Left kidney (tissue), 2 donors: ENCODE data around the gene XYLT1. TPM values are rescaled to one million over a fixed set of nuclear protein-coding genes. Genes with fewer than 3 reads are reported as not detected.

Source experiments
- DNase-seq: peaks from one replicate; pipeline ENCODE4 v3.0.0-alpha.2; 2013
- polyA plus RNA-seq: library from polyadenylated mRNA; unstranded; fragments of 120-200 nt; gene quantifications from one replicate; pipeline ENCODE4 v1.2.1, GENCODE V29; 2013; ENCODE audit not compliant: insufficient read length

XYLT1 gene
- polyA plus RNA-seq, 1 donor: 7.9 TPM

GRCh38 chr16:17459903-17460521, 10.7 kb downstream of the XYLT1 start:
- DNase-seq: no peak

DNA sequence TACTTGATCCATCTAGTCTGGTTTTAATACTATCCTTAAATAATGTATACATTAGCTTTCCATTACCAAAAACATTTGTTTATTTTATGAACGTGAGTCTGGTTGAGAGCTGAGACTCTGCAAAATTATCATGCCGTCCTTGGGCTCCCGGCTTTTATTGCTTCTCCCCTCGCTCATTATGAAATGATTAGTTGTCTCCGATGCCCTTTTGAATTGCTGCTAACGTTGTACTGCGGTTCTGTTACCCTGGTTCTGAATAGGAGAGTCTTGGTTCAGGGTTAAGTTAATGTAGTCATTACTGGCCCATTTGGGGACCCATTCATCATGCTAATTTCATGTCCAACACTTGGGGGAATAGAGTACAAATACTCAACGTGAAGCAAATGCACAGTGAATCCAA, 12.8 kb downstream of the XYLT1 start:
- no peak for DNase-seq

DNA sequence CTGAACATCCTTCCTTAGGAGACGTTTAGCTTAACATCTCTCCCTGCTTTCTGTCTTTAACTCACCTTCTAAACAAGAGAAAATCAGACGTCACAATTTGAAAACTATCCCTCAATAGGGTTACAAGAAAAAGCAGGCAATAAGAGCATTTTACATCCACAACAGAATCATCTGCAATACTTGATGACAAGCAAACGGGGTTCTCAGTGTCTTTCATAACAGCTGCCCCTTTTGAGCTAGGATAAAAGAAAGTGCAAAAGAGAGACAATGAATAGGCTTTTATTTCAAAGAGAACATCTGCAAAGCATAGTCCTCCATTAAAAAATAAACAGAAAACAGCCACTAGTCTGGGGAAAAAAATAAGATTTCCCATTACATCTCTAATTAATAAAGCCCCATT, 13.2 kb downstream of the XYLT1 start:
- DNase-seq: no peak

GRCh38 chr16:17454162-17454730, 16.5 kb downstream of the XYLT1 start:
- DNase-seq: no peak

DNA sequence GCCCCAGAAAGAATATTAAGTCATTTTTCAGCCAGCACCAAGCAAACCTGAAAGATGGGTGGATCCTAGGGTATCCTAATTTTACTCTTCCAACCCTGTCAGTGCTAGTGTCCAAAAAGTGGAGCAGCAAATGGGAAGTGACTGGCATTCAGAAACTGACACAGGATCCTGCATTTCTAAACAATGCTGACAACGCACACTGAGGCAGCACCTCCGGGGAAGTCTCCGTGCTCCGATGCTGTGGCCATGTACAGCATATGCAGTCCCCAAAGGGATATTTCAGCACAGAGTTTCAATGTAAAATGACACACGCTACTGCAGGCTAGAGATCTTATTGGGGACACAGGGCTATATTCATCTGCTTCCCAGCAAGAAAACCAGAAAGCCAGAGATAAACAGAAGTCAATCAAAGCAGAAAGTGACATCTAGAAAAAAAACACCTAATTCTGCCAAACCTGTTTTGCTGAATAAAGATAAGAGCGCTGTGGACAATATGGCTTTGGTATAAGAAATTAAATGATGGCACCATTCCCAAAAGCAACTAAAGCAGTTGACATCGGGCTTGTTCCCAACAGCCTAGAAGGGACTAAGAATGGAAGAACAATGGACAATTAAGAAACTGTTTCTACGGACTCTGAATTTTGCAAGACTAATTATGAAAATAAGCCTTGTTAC, 17.3 kb downstream of the XYLT1 start:
- DNase-seq: no peak

DNA sequence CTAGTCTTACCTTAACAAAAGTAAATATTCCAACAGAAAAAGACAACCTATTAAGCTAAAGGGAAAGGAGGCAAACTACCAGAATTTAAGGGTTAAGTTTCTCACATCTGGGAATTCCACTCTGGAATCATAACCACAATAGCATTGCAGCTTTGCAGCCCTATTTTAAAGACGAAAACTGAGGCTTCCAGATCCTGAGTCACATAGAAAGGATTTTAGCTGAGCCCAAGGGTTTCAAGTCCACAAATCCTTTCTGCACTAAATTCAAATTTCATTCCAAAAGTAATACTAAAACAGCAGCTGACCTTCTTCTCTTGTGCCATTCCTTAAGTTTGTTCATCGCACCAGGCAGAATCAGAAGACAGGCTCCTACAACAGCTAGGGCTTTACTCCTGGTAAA, 17.8 kb downstream of the XYLT1 start:
- no peak for DNase-seq

- no peak for DNase-seq
These were observed 18.9 kb downstream of the XYLT1 start for GRCh38 chr16:17451843-17452242.

DNA sequence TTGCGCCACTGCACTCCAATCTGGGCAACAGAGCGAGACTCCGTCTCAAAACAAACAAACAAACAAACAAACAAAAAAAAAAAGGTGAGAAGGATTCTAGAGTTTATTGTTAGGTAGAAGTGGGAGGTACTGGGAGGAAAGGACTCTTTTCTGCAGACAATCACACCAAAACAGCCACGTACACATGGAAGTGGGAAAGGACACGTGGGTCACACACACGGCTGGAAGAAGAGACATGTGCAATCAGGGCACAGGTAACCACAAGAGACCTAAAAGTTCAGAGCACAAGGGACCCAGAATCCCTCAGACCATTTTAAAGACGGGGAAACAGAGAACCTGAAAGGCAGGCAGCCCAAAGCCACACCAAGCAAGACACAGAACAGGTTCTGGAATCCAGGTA, 20.5 kb downstream of the XYLT1 start:
- DNase-seq: no peak

DNA sequence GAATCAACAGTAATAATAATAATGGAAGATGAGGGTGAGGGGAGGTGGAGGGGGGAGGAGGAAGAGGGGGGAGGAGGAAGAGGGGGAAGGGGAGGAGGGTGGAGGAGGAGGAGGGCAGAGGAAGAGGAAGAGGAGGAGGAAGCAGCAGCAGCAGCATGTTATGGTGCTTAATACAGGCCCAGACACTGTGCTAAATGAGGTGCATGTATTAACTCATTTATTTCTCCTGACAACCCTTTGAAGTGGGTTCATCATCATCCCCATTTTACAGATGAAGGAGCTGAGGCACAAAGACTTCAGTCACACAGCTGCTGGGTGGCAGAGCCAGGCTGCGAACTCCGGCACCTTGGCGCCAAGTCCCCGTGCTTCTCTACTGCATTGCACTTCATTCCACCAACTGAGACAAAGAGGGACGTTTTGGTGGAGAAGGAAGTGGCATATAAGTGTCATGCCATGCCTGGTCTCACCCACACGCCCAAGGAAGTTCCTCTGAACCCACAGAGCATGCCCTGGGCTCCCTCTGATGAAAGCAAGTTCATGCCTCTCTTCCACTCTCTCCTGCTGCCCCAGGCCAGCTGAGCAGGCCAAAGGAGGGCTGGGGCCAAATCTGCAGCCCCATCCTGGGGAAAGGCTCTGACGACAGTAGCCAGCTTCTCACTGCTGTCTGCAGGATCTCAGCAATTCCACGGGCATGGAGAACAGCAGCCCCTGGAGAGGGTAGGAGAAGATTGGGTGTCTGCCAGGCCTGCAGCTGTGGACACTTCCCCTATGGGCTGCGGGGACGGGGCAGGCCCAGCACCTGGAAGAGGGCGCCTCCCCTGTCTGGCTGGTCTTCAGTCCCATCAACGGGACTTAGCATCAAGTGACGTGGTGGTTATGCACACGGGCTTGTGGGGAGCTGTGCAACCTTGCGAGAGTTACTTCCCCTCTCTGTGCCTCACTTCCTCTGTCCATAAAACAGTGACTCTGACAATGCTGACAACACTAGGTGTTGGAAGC, 21.8 kb downstream of the XYLT1 start:
- no peak for DNase-seq

DNA sequence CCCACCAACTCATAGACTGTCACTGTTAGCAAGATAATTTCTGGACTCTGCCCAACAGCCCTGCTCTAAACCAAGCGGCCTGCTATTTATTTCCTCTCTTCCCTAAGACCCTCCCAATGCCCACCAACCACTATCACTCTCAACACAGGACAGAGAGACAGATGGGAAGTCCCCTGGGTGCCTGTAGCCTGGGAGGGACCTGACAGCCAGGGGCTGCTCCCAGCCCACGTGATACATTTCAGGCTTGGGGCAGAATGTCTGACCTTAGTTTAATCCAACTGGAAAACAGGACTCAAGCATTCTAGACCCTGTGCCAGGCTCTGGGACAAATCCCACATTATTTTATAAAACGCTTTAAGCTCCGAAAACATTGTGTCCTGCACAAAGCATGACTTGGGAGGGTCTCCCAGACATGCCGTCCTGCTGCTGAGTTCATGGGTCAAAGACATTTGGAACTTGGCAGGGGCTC, 23.6 kb downstream of the XYLT1 start:
- DNase-seq: no peak

GRCh38 chr16:17446661-17447060, 24.1 kb downstream of the XYLT1 start:
- DNase-seq: no peak

- DNase-seq: no peak
These were observed 25.3 kb downstream of the XYLT1 start for GRCh38 chr16:17445421-17445820.

- DNase-seq: no peak
These were observed 26.1 kb downstream of the XYLT1 start for GRCh38 chr16:17444658-17445057.

- DNase-seq: no peak
These were observed 30.6 kb downstream of the XYLT1 start for GRCh38 chr16:17440131-17440530.

GRCh38 chr16:17439580-17439979, 31.2 kb downstream of the XYLT1 start:
- no peak for DNase-seq

DNA sequence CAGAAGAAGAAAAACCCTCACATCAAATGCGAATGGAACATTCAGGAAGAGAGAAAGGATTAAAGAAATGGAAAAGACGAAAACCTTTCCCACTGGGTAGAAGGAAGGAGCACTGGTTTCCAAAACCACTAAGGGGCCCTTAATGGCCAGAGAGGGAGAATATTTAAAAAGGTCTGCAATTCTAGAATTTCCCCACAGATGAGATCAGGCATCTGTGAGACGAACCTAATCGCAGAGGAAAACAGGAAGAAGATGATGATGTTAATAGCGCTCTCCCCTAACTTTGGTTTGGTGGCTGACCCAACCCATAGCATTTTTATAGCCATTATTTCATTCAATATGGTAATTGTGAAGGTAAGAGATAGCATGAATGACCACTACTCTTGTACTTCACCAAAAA, 32.8 kb downstream of the XYLT1 start:
- DNase-seq: no peak

GRCh38 chr16:17437127-17437720, 33.5 kb downstream of the XYLT1 start:
- no peak for DNase-seq

- no peak for DNase-seq
These were observed 35.4 kb downstream of the XYLT1 start for GRCh38 chr16:17435318-17435717.

GRCh38 chr16:17433577-17434451, 36.9 kb downstream of the XYLT1 start:
- DNase-seq: no peak

GRCh38 chr16:17432901-17433576, 37.7 kb downstream of the XYLT1 start:
- no peak for DNase-seq
